AG08396 (cell line): ENCODE results near the gene SCAF4.
"Not testable (repeated sequence)": the region's sequence is repeated elsewhere in the genome, so short reads cannot be mapped to it uniquely, and the experiment has no call there.

Experiments
- DNase-seq: peaks from one replicate; pipeline ENCODE4 v3.0.0; 2012; ENCODE audit warnings: low spot score, mixed read lengths

SCAF4 gene

GRCh38 chr21:31671146-31671716, 60.7 kb downstream of the SCAF4 start:
- DNase-seq, result no peak

DNA sequence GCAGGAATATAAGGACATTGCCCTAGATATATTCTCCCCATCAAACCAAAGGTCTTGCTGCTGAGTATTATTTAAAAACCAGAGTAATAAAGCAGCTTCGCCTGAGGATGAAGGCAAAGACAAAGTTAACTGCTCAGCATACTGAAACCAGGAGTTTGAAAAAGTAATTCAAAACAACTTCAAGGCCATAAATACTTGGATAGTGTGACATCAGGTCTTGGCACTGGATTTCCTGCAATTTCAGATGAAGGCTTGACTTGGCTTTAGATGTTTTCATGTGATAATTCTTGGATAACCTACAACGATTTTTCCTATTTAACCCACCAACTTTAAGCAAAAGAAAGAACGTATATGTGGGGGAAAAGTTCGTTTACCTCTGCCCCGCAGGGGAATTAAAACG, 61.8 kb downstream of the SCAF4 start:
- no peak for DNase-seq

DNA sequence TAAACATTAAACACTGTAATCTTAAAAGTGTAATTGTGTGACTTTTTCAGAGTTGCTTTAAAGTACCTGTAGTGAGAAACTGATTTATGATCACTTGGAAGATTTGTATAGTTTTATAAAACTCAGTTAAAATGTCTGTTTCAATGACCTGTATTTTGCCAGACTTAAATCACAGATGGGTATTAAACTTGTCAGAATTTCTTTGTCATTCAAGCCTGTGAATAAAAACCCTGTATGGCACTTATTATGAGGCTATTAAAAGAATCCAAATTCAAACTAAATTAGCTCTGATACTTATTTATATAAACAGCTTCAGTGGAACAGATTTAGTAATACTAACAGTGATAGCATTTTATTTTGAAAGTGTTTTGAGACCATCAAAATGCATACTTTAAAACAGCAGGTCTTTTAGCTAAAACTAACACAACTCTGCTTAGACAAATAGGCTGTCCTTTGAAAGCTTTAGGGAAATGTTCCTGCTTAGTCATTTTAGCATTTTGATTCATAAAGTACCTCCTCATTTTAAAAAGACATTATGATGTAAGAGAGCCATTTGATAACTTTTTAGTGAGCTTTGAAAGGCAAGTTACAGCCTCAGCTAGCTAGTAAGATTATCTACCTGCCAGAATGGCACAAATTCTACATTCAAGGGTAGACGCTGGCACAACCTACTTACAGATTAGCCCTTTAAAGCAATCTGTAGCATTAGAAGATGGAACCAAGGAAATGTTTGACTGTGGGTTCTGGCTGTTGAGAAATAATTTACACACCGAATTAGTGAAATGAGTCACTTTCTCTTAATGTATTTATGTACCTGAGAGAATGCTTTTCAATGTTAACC, 63.0 kb downstream of the SCAF4 start:
- no peak for DNase-seq

GRCh38 chr21:31667639-31668038, 64.3 kb downstream of the SCAF4 start:
- DNase-seq, result no peak

GRCh38 chr21:31667132-31667531, 64.8 kb downstream of the SCAF4 start:
- DNase-seq, result no peak

- DNase-seq, result no peak
Observed at GRCh38 chr21:31666445-31667010, 65.4 kb downstream of the SCAF4 start.

DNA sequence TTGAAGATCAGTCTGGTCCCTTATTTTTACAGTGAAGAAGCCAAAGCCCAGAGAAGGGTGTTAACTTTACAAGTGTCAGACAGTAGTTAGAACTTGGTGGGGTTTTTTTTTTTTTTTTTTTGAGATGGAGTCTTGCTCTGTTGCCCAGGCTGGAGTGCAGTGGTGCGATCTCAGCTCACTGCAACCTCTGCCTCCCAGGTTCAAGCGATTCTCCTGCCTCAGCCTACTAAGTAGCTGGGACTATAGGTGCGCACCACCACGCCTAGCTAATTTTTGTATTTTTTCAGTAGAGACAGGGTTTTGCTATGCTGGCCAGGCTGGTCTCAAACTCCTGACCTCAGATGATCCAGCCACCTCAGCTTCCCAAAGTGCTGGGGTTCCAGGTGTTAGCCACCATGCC, 66.0 kb downstream of the SCAF4 start:
- DNase-seq, result not testable (repeated sequence)

GRCh38 chr21:31665397-31665796, 66.5 kb downstream of the SCAF4 start:
- no peak for DNase-seq

GRCh38 chr21:31663584-31664249, 68.2 kb downstream of the SCAF4 start:
- DNase-seq, result no peak

DNA sequence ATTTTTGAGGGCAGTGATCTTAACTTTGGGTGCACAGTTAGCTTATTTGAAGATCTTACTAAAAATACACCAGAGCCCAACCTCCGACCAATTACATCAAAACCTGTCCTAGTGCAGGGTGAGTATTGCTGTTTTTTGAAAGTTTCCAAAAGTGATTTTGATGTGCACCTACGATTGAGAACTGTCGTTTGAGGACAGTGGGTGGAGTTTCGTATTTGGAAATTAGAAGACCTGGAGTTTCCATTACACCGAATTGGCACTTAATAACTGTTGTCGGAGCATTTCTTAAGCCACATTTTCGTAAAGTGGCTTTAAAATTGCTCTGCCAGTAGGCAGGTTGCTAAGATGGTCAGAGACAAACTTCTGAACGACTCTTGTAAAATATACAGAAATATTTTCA, 71.3 kb downstream of the SCAF4 start:
- no peak for DNase-seq

- DNase-seq, result no peak
Observed at GRCh38 chr21:31660259-31660565, 71.7 kb downstream of the SCAF4 start.

- DNase-seq, result peak; percentile 98
Observed at GRCh38 chr21:31659536-31660258, 72.2 kb downstream of the SCAF4 start, which contains the start of gene SOD1. Gene SOD1, plus strand, starts transcription at chr21:31659693. Its CDS starts 77 bp downstream, at chr21:31659770.

GRCh38 chr21:31659286-31659535, 72.7 kb downstream of the SCAF4 start:
- DNase-seq, result no peak

DNA sequence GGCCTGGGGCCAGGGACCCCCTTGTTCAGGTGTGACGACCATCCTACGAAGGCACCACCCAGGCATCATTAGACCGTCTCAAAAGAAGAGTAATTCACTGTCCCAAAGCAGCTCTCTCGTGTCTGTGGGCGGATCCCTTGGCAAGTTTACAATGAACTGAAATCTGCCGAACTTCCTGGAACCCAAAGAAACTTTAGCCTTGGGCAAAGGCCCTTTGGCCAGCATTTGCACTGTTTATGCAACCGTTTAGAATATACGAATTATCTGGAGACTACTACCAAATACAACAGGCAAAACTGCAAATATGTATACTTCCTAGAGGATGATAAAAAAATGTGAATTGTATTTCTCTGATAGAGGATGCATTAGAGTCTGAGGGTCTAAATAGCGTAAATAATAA, 73.9 kb downstream of the SCAF4 start:
- no peak for DNase-seq

- DNase-seq, result no peak
Observed at GRCh38 chr21:31656199-31657095, 75.5 kb downstream of the SCAF4 start.

- DNase-seq, result not testable (repeated sequence)
Observed at GRCh38 chr21:31654821-31655580, 76.9 kb downstream of the SCAF4 start.

- DNase-seq, result no peak
Observed at GRCh38 chr21:31654340-31654739, 77.6 kb downstream of the SCAF4 start.

DNA sequence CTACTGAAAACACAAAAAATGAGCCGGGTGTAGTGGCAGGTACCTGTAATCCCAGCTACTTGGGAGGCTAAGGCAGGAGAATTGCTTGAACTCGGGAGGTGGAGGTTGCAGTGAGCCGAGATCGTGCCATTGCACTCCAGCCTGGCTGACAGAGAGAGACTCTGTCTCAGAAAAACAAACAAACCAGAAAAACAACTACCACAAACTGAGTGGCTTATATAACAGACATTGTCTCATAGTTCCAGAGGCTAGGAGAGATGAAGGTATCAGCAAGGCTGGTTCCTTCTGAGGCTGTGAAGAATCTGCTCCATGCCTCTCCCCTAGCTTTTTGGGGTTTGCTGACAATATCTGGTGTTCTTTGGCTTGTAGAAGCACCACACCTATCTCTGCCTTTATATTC, 80.4 kb downstream of the SCAF4 start:
- not testable (repeated sequence) for DNase-seq

- DNase-seq, result no peak
Observed at GRCh38 chr21:31650930-31651329, 81.0 kb downstream of the SCAF4 start.

DNA sequence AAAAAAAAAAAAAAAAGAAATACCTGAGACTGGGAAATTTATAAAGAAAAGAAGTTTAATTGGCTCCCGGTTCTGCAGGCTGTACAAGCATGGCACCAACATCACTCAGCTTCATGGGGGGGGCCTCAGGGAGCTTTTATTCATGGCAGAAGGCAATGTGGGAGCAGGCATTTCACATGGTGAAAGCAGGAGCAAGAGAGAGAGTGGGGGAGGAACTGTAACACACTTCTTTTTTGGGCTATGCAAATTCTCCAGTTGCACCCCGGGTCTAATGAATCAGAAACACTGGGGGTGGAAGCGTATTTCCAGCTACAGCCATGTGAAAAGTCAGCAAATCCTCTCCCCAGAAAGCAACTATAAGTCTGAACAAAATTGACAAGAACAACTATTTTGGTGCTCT, 84.3 kb downstream of the SCAF4 start:
- DNase-seq, result no peak

DNA sequence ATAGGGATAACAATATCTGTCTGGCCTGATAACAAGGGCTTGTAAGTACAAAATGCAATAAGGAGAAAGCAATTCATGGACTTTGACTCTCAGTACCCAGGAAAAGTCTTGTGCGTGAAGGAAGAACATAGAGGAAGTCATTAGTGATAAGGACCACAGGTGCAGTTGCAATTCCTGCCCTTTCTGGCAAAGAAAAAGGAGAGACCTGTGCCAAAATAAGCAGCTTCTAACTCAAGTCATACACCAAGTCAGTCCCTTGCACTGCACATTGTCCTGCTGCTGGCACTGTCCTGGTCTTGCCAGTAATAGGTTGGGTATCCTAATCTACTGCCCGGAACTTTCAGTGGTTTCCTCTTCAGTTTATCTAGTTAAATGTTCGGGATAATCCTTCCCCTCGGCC, 87.3 kb downstream of the SCAF4 start:
- DNase-seq, result no peak
